ENCODE measurements around the gene SRP14. TPM values are rescaled to one million over a fixed set of nuclear protein-coding genes. Genes with fewer than 3 reads are reported as not detected.
"Not testable (repeated sequence)": the region's sequence is repeated elsewhere in the genome, so short reads cannot be mapped to it uniquely, and the experiment has no call there.

Gene SRP14, protein sequence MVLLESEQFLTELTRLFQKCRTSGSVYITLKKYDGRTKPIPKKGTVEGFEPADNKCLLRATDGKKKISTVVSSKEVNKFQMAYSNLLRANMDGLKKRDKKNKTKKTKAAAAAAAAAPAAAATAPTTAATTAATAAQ
- 314 and 330 TPM in 2 replicates for total RNA-seq (2014; rRNA removed; shearing (Covaris generic))
- polyA plus RNA-seq (2015; cell fraction: cytosol; rRNA removed): 352 and 376 TPM in 2 replicates
- 166 and 170 TPM in 2 replicates for polyA plus RNA-seq (2015; cell fraction: nucleus; rRNA removed)

DNA sequence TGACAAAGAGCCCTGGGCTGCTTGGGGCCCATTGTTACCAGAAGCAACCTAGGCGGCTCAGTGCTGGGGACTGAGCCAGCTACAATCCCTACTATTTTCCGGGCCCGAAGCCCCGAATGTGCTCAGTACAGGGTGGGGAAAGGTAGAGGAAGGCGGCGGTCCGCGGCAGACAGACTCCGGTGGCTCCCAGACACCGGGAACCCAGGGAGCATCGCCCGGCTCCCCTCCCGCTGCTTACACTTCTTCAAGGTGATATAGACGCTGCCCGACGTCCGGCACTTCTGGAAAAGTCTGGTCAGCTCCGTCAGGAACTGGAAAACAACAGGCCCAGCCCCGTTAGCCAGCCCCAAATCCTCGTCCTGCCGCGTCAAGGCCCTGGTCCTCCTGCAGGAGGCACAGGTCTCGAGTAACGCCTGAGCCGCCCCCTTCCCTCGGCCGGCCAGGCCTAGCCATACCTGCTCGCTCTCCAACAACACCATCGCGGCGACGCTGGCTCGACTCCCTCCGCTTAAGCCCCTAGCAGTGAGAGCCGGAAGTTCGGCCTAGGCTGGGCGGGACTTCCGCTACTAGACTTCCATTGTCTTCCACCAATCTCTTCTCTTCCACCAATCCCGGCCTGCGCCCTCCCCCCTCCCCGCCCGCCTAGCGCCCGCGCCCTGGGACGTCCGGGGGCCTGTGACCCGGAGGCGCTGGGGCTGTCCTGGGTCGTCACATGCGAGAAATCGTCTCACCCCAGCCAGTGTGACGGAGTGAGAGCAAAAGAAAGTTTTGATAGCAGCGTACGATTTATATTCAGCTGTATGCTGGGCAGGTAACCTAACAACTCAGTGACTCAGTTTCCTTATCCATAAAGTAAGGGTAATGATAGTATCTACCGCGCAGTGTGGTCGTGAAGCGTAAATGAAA lies at the start of gene SRP14:
Gene SRP14 (minus strand): TSS at position 544 of the 906 bp plus-strand sequence. CDS start 65 bp downstream, at position 479.
- DNase-seq (ENCODE audit: low read depth): peak; percentile 93

DNA sequence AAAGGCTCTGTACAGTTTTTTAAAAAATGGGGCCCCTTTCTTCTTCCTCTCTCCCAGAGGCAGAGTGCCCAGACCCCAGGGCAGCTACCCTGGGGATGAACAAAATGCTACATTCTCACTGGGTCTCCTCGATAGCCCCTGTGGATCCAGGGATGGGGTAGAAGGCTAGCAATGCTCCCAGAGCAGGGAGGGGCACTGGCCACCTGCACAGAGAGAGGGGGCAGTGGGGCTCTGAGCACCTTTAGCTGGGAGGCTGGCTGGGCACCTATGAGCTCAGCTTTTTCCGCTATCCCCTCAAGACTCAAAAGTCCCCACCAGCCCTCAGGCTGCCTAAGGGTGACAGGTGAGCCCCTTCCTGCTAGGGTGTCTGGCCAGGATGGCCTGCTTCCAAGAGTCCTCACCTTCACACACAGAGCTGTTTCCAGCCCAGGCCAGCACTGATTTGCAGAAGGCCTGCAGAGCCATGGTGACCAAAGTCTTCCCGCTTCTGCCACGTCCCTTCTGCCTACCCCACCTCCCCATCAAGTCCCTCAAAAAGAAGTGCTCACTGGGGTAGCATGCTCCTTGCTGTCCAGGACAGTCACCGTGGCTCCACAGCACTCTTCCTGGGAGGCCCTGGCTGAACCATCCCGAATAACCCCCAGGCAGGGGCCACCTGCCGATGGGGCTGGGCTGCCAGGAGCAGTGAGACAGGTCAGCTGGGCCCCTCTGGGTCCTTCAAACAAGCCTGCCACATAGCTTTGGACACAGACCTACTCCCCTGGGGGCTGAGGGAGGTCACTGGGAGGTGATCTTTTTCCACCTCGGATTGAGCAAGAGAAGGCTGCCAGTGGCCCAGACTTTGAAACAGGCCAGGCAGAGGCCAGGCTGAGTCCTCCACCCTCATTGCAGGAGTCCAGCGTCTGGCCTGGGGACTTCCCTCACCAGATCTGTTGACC lies 49.3 kb upstream of the SRP14 start:
- DNase-seq (ENCODE audit: low read depth): no peak

DNA sequence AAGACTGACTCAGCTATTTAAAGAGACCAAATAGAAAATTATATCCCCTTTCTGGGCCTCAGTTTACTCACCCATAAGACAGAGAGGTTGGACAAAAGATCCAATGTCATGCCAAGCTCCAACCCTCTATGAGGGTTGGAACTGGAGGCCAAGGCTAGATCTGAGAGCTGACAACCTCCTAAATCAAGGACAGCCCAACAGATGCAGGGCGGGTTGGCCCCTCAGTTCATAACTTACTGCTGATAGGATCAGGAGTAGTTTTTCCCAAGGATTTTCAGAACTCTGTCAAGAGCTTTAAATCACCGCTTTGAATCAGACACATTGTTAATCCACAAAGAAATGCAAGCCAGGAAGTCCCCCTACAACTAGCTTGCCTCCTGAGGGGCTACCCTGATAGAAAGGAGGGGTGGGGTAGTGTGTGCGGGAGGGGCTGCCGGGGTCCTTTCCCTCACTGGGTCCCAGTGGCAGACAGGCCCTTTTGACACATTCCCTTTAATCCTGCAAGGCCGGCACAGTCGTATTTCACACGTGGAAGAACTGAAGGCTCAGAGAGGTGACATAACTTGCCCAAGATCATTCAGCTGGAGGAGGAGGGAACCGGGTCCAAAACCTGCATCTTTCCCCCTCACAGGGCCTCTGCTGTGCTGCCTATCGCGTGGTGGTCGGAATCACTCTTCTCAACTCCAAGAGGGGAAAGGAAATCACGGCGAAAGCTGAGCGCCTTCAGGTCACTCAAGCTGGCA lies 48.3 kb upstream of the SRP14 start:
- no peak for DNase-seq (ENCODE audit: low read depth)

DNA sequence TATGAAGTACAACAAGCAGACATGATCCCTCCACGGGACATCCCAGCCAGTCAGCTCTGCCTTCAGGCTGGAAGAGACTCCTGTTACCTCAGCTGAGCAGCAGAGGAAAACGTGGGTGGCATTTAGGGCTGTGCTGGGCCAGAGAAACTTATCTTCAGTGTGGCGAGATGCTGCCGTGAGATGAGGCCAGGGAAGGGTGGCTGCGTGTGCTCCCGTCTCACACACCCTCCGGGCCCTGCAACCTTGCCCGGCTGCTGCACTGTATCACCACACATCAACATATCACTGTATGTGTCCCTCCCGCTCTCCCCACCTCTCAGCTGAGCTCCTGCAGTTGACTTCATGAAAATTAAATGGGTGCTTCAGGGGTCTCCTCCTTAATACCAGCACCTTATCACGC lies 46.3 kb upstream of the SRP14 start:
- DNase-seq (ENCODE audit: low read depth): no peak

DNA sequence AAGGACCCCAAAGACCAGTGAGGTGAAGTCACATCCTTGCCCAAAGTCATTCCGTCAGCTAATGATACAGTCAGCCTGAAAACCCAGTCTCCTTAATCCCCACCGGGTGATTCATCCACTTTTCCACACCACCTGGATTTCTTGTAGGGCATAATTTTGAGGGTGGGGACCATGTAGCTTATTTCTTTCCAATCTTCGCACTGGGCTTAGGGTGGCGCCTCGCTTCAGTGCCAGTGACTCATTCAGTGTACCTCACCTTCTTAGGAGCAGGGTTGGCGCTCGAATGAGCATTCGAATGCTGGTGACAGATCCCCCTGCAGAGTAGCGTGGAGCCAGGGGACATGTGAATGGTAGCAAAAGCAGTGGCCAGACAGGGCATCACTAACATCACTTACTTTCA lies 45.7 kb upstream of the SRP14 start:
- DNase-seq (ENCODE audit: low read depth): no peak

DNA sequence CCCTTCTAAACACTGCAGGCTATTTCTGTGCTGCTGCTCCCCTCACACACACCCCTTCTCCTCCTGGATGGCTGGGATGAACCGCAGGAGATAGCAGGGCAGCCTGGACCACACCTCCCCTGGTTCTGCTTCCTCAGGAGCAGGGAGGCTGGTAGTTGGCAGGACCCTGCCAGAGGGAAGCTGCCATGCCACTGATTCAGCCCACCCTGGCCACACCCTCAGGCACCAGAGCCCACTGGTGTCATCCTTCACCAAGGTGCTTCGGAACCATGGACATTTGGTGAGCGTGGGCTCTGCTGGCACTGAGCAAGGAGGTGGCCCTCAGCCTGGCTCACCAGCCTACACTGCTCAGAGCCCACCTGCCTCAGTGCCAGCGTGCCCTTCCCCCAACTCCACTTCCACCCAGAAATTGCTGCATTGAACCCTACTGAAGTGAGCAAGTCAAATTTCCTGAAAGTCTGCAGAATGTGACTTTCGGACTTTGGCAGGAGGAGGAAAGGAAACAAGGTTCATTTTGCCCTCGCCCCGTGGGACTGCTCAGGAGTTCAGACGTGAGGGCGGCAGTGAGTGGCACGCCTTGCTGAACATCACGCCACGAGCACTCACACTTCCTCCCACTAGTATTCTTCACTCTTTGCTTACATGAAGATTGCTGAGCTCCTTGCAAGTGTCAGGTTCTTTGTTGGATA lies 43.4 kb upstream of the SRP14 start:
- no peak for DNase-seq (ENCODE audit: low read depth)

DNA sequence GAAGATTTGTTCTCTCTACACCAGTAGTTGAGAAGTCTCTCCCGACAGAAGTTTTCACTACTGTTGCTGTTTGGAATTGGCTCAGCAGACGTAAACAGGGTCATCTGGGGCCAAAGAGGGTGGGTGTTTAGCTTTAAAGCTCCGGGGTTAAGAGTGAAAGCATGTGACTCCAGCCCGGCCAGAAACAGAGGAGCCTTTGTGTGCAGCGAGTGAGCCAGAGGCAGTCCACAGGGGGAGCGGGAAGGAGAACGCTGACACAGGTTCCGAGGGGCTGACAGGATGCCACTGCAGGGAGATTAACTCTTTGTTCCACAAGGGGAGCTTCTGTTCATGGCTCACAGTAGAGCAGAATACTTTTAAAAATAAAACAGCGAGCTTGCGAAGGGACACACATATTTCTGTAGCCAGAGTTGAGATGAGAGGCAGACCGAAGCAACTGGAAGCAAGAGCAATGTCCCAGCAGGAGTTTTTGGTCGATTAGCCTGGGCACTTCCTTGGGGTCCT lies 42.8 kb upstream of the SRP14 start:
- peak; percentile 93 for DNase-seq (ENCODE audit: low read depth)

DNA sequence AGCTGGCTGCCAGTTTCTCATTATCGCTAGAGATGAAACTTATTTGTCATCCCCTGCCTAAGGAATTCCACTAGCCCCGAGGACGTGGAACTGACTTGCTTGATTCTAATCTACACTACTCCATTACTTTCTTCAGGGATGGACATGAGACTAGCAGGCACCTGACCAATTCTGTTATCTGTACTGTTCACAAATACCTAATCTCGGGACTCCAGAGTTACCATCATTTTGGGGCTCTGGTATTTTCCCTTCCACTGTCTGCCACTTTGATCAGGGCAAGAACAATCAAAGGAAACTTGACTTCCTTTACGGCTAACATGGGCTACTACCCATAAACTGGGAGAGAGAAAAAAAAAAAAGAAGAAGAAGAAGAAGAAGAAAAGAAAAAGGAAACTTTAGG lies 41.9 kb upstream of the SRP14 start:
- DNase-seq (ENCODE audit: low read depth): no peak

DNA sequence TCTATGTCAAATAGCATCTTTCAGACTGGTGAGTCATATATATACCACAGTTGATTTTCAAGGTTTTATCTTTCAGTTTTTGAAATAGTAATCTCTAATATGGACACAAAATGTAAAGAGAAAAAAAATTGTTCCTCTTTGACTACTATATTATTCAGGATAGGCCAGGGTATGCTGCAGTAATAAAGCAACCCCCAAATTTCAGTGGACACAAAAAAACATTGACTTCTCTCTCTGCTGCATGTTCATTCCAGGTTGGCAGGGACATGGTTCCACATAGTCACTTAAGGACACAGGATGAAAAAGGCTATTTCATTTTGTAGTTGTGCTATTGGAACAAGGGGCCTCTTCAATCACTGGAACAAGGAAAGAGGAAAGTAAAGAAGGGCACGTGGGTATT lies 41.1 kb upstream of the SRP14 start:
- DNase-seq (ENCODE audit: low read depth): no peak

DNA sequence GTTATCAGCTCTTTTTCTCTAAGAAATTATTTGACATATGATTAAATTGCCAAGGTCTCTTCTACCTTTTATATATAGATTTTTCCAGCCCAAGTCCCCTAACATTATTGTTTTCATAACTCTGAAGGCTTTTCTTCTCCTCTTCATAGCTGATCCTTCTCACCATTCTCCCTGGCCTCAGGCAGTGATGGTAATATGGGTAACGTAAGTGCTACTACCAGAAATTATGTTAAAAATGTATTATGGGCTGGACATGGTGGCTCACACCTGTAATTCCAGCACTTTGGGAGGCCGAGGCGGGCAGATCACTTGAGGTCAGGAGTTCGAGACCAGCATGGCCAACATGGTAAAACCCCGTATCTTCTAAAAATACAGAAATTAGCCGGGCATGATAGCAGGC lies 40.5 kb upstream of the SRP14 start:
- no peak for DNase-seq (ENCODE audit: low read depth)

DNA sequence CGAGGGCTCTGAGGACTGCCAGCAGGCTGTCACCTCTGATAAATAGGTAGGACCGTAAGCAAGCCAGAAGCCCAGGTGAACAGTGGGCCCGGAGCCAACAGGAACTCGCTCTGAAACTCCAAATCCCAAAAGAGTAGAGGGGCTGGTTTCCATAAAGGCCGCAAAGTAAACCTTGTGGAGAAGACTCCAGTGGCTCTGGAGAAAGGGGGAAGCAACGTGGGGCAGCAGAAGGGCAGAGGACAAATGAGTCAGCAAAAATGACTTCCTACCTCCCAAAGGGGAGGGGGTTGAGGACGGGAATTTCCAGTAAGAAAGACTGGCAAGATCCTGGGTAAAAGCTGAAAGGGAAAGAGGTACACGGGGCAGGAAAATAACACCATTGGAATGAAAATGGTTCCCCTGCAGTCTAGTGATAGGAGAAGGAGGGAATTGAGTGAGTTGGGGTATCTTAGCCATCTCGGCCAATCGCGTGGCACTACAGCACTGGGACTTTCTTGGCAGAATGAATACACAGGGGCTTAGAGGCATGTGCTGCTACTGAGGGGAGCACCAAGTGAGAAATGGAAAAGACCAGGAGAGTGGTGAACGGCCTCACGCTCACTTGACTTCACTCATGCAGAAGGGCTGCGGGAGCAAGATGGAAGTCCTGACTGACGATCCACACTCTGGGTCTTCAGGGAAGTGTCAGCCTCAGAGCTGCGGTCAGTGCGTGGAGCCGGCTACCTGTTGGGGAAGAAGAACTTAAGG lies 36.5 kb upstream of the SRP14 start:
- DNase-seq (ENCODE audit: low read depth): peak; percentile 29

DNA sequence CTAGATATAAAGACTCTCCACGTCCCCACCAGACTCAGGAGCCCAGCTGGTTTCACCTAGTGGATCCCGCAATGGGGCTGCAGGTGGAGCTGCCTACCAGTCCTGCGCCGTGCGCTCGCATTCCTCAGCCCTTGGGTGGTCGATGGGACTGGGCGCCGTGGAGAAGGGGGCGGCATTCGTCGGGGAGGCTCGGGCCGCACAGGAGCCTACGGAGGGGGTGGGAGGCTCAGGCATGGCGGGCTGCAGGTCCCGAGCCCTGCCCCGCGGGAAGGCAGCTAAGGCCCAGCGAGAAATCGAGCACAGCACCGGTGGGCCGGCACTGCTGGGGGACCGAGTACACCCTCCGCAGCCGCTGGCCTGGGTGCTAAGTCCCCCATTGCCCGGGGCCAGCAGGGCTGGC lies 35.7 kb upstream of the SRP14 start:
- DNase-seq (ENCODE audit: low read depth): not testable (repeated sequence)

DNA sequence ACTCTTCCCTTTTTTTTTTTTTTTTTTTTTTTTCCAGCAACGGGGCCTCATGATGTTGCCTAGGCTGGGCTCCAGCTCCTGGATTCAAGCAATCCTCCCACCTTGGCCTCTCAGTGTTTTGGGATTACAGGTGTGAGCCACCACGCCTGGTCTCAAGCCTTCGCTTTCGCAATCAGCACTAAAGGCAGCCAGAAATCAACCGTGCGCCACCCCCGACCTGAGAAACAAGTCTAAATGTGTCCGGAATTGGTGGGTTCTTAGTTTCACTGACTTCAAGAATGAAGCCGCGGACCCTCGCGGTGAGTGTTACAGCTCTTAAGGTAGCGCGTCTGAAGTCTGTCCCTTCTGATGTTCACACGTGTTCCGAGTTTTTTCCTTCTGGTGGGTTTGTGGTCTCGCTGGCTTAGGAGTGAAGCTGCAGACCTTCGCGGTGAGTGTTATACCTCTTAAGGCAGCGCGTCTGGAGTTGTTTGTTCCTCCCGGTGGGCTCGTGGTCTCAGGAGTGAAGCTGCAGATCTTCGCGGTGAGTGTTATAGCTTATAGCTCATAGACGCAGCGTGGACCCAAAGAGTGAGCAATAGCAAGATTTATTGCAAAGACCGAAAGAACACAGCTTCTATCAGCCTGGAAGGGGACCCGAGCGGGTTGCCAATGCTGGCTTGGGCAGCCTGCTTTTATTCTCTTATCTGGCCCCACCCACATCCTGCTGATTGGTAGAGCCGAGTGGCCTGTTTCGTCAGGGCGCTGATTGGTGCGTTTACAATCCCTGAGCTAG lies 34.9 kb upstream of the SRP14 start:
- DNase-seq (ENCODE audit: low read depth): not testable (repeated sequence)

DNA sequence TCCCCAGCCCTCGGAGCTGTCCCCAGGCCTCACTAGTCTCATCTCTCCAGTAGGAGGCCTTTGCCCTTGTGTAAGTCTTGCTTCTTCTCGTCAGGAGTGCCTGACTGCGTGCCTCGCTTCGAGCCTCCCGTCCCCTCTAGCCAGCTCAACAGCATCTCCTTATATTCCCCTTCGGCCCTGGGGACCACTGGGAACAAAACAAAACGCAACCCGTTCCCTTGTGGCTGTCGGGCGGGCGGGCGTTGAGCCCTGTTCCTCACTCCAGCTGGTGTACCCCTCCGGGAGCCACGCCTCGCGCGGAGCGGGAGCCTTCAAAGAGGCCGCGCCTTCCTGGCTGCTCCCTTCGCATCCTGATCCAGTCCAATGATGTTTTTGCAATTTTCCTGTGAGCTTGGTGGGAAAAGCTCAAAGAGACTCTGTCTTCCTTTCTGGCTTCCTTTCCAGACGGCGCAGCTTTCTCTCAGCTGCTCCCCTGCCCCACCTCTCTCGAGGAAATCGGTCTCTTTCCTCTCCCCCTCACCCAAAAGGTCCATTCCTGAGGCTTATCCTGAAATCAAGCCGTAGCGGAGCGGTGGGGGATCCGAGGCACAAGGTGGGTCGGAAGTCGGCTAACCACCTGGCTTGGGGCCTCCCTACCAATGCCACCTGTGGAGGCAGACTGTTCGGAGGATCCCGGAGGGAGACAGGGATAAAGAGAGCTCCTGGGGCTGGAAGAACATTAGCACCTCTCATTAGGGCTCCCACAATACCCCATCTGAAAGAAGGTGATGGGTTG lies 33.4 kb upstream of the SRP14 start:
- DNase-seq (ENCODE audit: low read depth): no peak

DNA sequence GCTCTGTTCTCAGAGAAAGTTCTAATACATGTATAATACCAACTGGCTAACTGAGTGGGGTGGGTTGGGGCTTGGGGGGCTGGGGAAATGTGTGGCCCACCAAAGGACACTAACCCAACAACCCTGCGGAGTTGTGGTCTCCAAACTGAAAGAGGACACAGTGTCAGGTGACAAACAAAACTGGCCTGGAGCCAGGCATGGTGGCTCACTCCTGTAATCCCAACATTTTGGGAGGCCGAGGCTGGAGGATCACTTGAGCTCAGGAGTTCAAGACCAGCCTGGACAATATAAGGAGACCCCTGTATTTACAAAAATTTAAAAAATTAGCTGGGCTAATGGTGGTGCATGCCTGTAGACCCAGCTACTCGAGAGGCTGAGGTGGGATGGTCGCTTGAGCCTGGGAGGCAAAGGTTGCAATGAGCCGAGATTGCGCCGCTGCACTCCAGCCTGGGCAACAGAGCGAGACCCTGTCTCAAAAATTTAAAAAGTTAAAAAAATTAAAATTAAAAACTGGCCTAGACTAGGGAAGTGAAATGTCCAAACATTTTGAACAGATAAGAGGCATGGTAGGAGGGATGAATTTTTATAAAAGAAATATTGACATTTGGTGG lies 31.7 kb upstream of the SRP14 start:
- DNase-seq (ENCODE audit: low read depth): no peak

DNA sequence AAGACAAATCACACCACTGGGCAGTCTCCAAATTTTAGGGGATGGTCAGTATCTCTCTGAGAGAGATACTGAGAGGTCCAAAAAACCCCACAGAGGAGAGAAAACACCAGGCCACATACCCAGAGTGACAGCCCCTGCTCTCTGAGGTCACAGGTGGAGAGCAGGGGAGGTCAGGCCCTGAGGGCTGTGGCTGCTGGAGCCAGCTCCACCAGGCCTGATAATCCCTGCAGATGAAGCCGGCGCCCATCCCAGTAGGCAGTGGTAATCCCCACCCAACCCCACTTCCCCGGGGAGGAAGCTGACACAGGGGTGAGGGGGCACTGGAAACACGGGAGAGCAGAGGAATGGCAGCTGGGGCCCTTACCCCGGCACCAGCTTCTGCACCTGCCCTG lies 31.2 kb upstream of the SRP14 start:
- no peak for DNase-seq (ENCODE audit: low read depth)
